K562 (cell line): ENCODE results near the gene ALDH16A1. TPM values are rescaled to one million over a fixed set of nuclear protein-coding genes. Genes with fewer than 3 reads are reported as not detected.
A peak's percentile ranks its signal among the peaks of the same experiment; 100 is the strongest.

ENCODE experiments used
- CGGBP1 ChIP-seq: fragments of 250-450 bp; sonication (Bioruptor Pico); IDR thresholded peaks from 2 replicates; pipeline ENCODE4 v1.9.0; 2021; ENCODE audit warnings: mild to moderate bottlenecking
- FOS ChIP-seq: IDR thresholded peaks from 3 replicates; pipeline ENCODE4 v1.6.1; 2011; ENCODE audit not compliant: insufficient read length; ENCODE audit errors: extremely low read depth
- HDAC1 ChIP-seq, 2 experiments: fragments of 450-650 bp; IDR thresholded peaks; 2 replicates each; pipeline ENCODE4 v1.6.1; 2016 to 2017; ENCODE audit warnings: inconsistent platforms in 1 of 2, mild to moderate bottlenecking in 1 of 2, moderate library complexity in 1 of 2
- MAX ChIP-seq: sonication (generic); formaldehyde crosslinking; IDR thresholded peaks from 2 replicates; pipeline ENCODE4 v1.9.0; 2022; ENCODE audit warnings: mild to moderate bottlenecking, missing genetic modification reagents
- NR3C1 ChIP-seq: sonication (generic); formaldehyde crosslinking; IDR thresholded peaks from 2 replicates; pipeline ENCODE4 v1.8.1; 2022; ENCODE audit warnings: missing genetic modification reagents
- POLR2G ChIP-seq: fragments of 200-400 bp; formaldehyde crosslinking; IDR thresholded peaks from 2 replicates; pipeline ENCODE4 v1.6.1; 2017; ENCODE audit warnings: low read depth, mild to moderate bottlenecking, antibody characterized with exemption, low read length, moderate library complexity
- RAD21 ChIP-seq, 2 experiments: fragments of 250-450 bp in 1 of 2; fragments of 450-650 bp in 1 of 2; sonication (Bioruptor Pico) in 1 of 2; formaldehyde crosslinking in 1 of 2; IDR thresholded peaks in 1 of 2; conservative IDR thresholded peaks in 1 of 2; 2 replicates each; pipeline versions ENCODE4 v1.4.0 to v1.8.0; 2020 to 2022; ENCODE audit warnings: mild to moderate bottlenecking in 2 of 2, moderate library complexity in 1 of 2
- REST ChIP-seq, 2 experiments: fragments of 450-650 bp; formaldehyde crosslinking in 1 of 2; IDR thresholded peaks; 2 replicates each; pipeline versions ENCODE4 v1.4.0 to v1.6.1; 2014 to 2020; ENCODE audit warnings: mild to moderate bottlenecking in 2 of 2, borderline replicate concordance in 1 of 2, low read depth in 1 of 2
- SETDB1 ChIP-seq: IDR thresholded peaks from one replicate; pipeline ENCODE4 v1.6.1; 2012; ENCODE audit warnings: low read length, control low read depth, inconsistent platforms
- TFAP4 ChIP-seq: sonication (generic); formaldehyde crosslinking; IDR thresholded peaks from 2 replicates; pipeline ENCODE4 v1.8.0; 2022; ENCODE audit warnings: missing genetic modification reagents, mild to moderate bottlenecking, moderate library complexity, borderline replicate concordance
- VEZF1 ChIP-seq: fragments of 200-800 bp; sonication (Bioruptor generic); IDR thresholded peaks from 2 replicates; pipeline ENCODE4 v1.6.1; 2017; ENCODE audit warnings: missing genetic modification characterization, missing compliant biosample characterization
- ZBTB33 ChIP-seq: sonication (generic); formaldehyde crosslinking; IDR thresholded peaks from 2 replicates; pipeline ENCODE4 v1.8.1; 2023; ENCODE audit warnings: mild to moderate bottlenecking, missing genetic modification reagents
- polyA plus RNA-seq, 8 experiments: library from polyadenylated mRNA; depleted of rRNA in 4 of 8; stranded (reverse) in 5 of 8; unstranded in 3 of 8; fragments of >200 nt; fragmentation: Nextera tagmentation in 2 of 8; fragmentation: Illumina TruSeq in 1 of 8; extraction: Ambion mirVana in 2 of 8; extraction: Trizol in 1 of 8; gene quantifications; 2 replicates each; pipeline versions ENCODE4 v1.2.1 to v1.2.3, GENCODE V29; 2011 to 2014; ENCODE audit warnings: inconsistent platforms in 1 of 8, missing spikeins in 1 of 8
- total RNA-seq, 7 experiments: library from RNA; depleted of rRNA in 6 of 7; stranded (reverse); fragments of >200 nt in 6 of 7; fragmentation: Illumina TruSeq in 2 of 7; extraction: Trizol in 2 of 7; gene quantifications; 2 replicates each; pipeline versions ENCODE4 v1.2.1 to v1.2.3, GENCODE V29; 2011 to 2021; ENCODE audit warnings: low replicate concordance in 1 of 7

The ALDH16A1 gene
- total and polyA plus RNA-seq, 9 of the 15 experiments (the other 6 are each of a cell fraction or from before 2014, with no cell fraction given) = 2.2 to 52.2 (median 7.6) TPM

- TF ChIP-seq REST (IDR thresholded peaks at IDR 0.05; ENCODE audit: borderline replicate concordance) (peak; percentile 52; the same call in 1 of the 2 replicates), REST (CRISPR knock-in tag; IDR thresholded peaks at IDR 0.05; ENCODE audit: low read depth) (no peak), HDAC1 (IDR thresholded peaks at IDR 0.05) (0 out of 4 replicates have a peak, but pooled peaks of 1 of the 2 experiments have one; percentile 14), MAX (peak; percentile 80), RAD21 (CRISPR knock-in tag; conservative IDR thresholded peaks at IDR 0.05 in 1 of 2, IDR thresholded peaks at IDR 0.05 in 1 of 2) (peak in 1 of 2 experiments; percentile 20; a peak in 1 of 4 replicates), NR3C1 (CRISPR knock-in tag) (no peak), TFAP4 (peak; percentile 64; the same call in 1 of the 2 replicates), FOS (no peak), SETDB1 (no peak), VEZF1 (no peak), ZBTB33 (CRISPR knock-in tag) (peak; percentile 56; the same call in 1 of the 2 replicates), POLR2G (peak; percentile 20; the same call in 1 of the 2 replicates), CGGBP1 (no peak)
Measured at GRCh38 chr19:49436381-49437017, 16.5 kb upstream of the ALDH16A1 start (continued).
